Stimulated activated CD4-positive, alpha-beta T cell treated with anti-CD3 and anti-CD28 coated beads, Interleukin-15, amount 100 ng/mL, for 48 hours (primary cell): ENCODE results near the gene SUGCT.

Source experiments
- DNase-seq, 2 donors: peaks; one replicate each; pipeline ENCODE4 v3.0.0-alpha.2; 2020; ENCODE audit warnings: low read depth in 2 of 2

Gene SUGCT

GRCh38 chr7:40763319-40764287 is 628.8 kb downstream of the SUGCT start:
- DNase-seq: no peak

GRCh38 chr7:40765639-40766038 is 630.8 kb downstream of the SUGCT start:
- no peak for DNase-seq

GRCh38 chr7:40772096-40772495 is 637.3 kb downstream of the SUGCT start:
- no peak for DNase-seq

GRCh38 chr7:40773656-40774055 is 638.9 kb downstream of the SUGCT start:
- no peak for DNase-seq

- DNase-seq: no peak
These were observed 641.1 kb downstream of the SUGCT start for GRCh38 chr7:40775877-40776276.

GRCh38 chr7:40777730-40778312 is 643.0 kb downstream of the SUGCT start:
- no peak for DNase-seq

GRCh38 chr7:40780460-40780859 is 645.7 kb downstream of the SUGCT start:
- DNase-seq: no peak

- DNase-seq: no peak
These were observed 648.0 kb downstream of the SUGCT start for GRCh38 chr7:40782836-40783235.

- no peak for DNase-seq
These were observed 649.4 kb downstream of the SUGCT start for GRCh38 chr7:40784176-40784575.

GRCh38 chr7:40786909-40787308 is 652.1 kb downstream of the SUGCT start:
- DNase-seq: no peak

- no peak for DNase-seq
These were observed 658.3 kb downstream of the SUGCT start for GRCh38 chr7:40793132-40793531.

- no peak for DNase-seq
These were observed 660.8 kb downstream of the SUGCT start for GRCh38 chr7:40795607-40796006.

- DNase-seq: no peak
These were observed 661.9 kb downstream of the SUGCT start for GRCh38 chr7:40796723-40797122.

GRCh38 chr7:40798613-40799012 is 663.8 kb downstream of the SUGCT start:
- DNase-seq: no peak

- DNase-seq: no peak
These were observed 664.9 kb downstream of the SUGCT start for GRCh38 chr7:40799493-40800403.

GRCh38 chr7:40800771-40801170 is 666.0 kb downstream of the SUGCT start:
- DNase-seq: no peak

- no peak for DNase-seq
These were observed 667.7 kb downstream of the SUGCT start for GRCh38 chr7:40802497-40802896.

GRCh38 chr7:40804477-40805215 is 669.8 kb downstream of the SUGCT start:
- DNase-seq: no peak

GRCh38 chr7:40805361-40805760 is 670.6 kb downstream of the SUGCT start:
- DNase-seq: no peak

- no peak for DNase-seq
These were observed 673.7 kb downstream of the SUGCT start for GRCh38 chr7:40808378-40808942.

GRCh38 chr7:40810274-40810673 is 675.5 kb downstream of the SUGCT start:
- no peak for DNase-seq
